GM19035 (cell line): Measurements from ENCODE around the gene SGSH.

Source experiments
- ATAC-seq: cut with Tn5 transposase; IDR thresholded peaks from one replicate; pipeline ENCODE4 v1.9.1; 2021; ENCODE audit not compliant: unreplicated experiment

Gene SGSH

GRCh38 chr17:80187090-80187489, 33.0 kb downstream of the SGSH start:
- ATAC-seq, result no peak

- no peak for ATAC-seq
Observed at GRCh38 chr17:80185968-80186367, 34.2 kb downstream of the SGSH start.

- no peak for ATAC-seq
Observed at GRCh38 chr17:80184423-80184714, 35.8 kb downstream of the SGSH start.

- ATAC-seq, result no peak
Observed at GRCh38 chr17:80183581-80184422, 36.3 kb downstream of the SGSH start.

- no peak for ATAC-seq
Observed at GRCh38 chr17:80182845-80183223, 37.3 kb downstream of the SGSH start.

- ATAC-seq, result no peak
Observed at GRCh38 chr17:80182118-80182844, 37.9 kb downstream of the SGSH start.

GRCh38 chr17:80181431-80181830, 38.7 kb downstream of the SGSH start:
- no peak for ATAC-seq

- no peak for ATAC-seq
Observed at GRCh38 chr17:80180192-80180591, 39.9 kb downstream of the SGSH start.

- no peak for ATAC-seq
Observed at GRCh38 chr17:80177986-80178595, 42.0 kb downstream of the SGSH start.

GRCh38 chr17:80176757-80177156, 43.4 kb downstream of the SGSH start:
- no peak for ATAC-seq

GRCh38 chr17:80173916-80174315, 46.2 kb downstream of the SGSH start:
- no peak for ATAC-seq

GRCh38 chr17:80173126-80173525, 47.0 kb downstream of the SGSH start:
- no peak for ATAC-seq

GRCh38 chr17:80171681-80172080, 48.5 kb downstream of the SGSH start:
- ATAC-seq, result no peak

GRCh38 chr17:80169784-80170500, 50.2 kb downstream of the SGSH start, which contains the start of gene CARD14:
Gene CARD14 (plus strand): TSS chr17:80170030. CDS start chr17:80181439, 11,409 bp downstream.
- ATAC-seq, result no peak

GRCh38 chr17:80169107-80169506, 51.0 kb downstream of the SGSH start:
- no peak for ATAC-seq

GRCh38 chr17:80168371-80168770, 51.8 kb downstream of the SGSH start:
- no peak for ATAC-seq

- no peak for ATAC-seq
Observed at GRCh38 chr17:80166446-80166845, 53.7 kb downstream of the SGSH start.

- ATAC-seq, result no peak
Observed at GRCh38 chr17:80164185-80164584, 55.9 kb downstream of the SGSH start.

- ATAC-seq, result no peak
Observed at GRCh38 chr17:80163336-80163735, 56.8 kb downstream of the SGSH start.

GRCh38 chr17:80160536-80160935, 59.6 kb downstream of the SGSH start:
- no peak for ATAC-seq
